Uterus (tissue), 4 donors: Measurements from ENCODE around the gene LRG1. TPM values are rescaled to one million over a fixed set of nuclear protein-coding genes. Genes with fewer than 3 reads are reported as not detected.
"Not testable (repeated sequence)": the region's sequence is repeated elsewhere in the genome, so short reads cannot be mapped to it uniquely, and the experiment has no call there.

ENCODE experiments used
- DNase-seq, 2 donors: peaks; one replicate each; pipeline ENCODE4 v3.0.0-alpha.2; 2019 to 2020
- H3K27ac ChIP-seq, 2 donors: fragments of 200-600 bp; sonication (generic); 1 replicate in 1 of 2; 2 replicates in 1 of 2; pipeline ENCODE4 v1.5.1; 2016 to 2018
- H3K27me3 ChIP-seq, 2 donors: fragments of 200-600 bp; sonication (generic); one replicate each; pipeline ENCODE4 v1.5.1; 2018 to 2019; ENCODE audit warnings: control low read depth in 1 of 2
- H3K36me3 ChIP-seq, 2 donors: fragments of 200-600 bp; sonication (generic); one replicate each; pipeline ENCODE4 v1.5.1; 2019; ENCODE audit warnings: control low read depth in 1 of 2
- H3K4me1 ChIP-seq, 2 donors: fragments of 200-600 bp; sonication (generic); one replicate each; pipeline ENCODE4 v1.5.1; 2018 to 2019; ENCODE audit warnings: control low read depth in 1 of 2
- H3K4me3 ChIP-seq, 2 donors: fragments of 200-600 bp; sonication (generic); 1 replicate in 1 of 2; 2 replicates in 1 of 2; pipeline ENCODE4 v1.5.1; 2018 to 2019; ENCODE audit warnings: mild to moderate bottlenecking in 1 of 2
- H3K9me3 ChIP-seq, 2 donors: fragments of 200-600 bp; sonication (generic); one replicate each; pipeline ENCODE4 v1.5.1; 2019; ENCODE audit warnings: control low read depth in 1 of 2
- CTCF ChIP-seq, 4 experiments: fragments of 200-600 bp in 2 of 4; fragments of 450-650 bp in 2 of 4; sonication (generic) in 2 of 4; IDR thresholded peaks; one replicate each; pipeline ENCODE4 v1.5.1; 2016 to 2019; ENCODE audit warnings: antibody characterized with exemption in 4 of 4, mild to moderate bottlenecking in 2 of 4, moderate library complexity in 1 of 4
- POLR2A ChIP-seq, 2 donors: fragments of 450-650 bp; IDR thresholded peaks; one replicate each; pipeline ENCODE4 v1.6.1; 2016; ENCODE audit warnings: antibody characterized with exemption in 2 of 2, mild to moderate bottlenecking in 1 of 2, moderate library complexity in 1 of 2
- intact Hi-C: fragments of 100-400 bp; cut with DNase I; formaldehyde crosslinking; loops from one replicate; pipeline ENCODE4 v1.15.1; 2023; ENCODE audit warnings: low total_unique reads
- total RNA-seq, 4 donors: library from RNA; depleted of rRNA in 3 of 4; stranded (reverse); fragments of >200 nt in 3 of 4; gene quantifications; one replicate each; pipeline versions ENCODE4 v1.1.0 to v1.2.4, GENCODE V29; 2014 to 2023
- donor health status: DM: yes; HTN: yes; CAD: no.

LRG1 gene
- total RNA-seq, 4 donors from 2014 or later, result 0.59 to 1.1 (median 1.1) TPM; not detected in 1

- H3K36me3 ChIP-seq, result no peaks in the 10 kb centered on the region
- TF ChIP-seq CTCF (IDR thresholded peaks at IDR 0.05) (no peak), POLR2A (IDR thresholded peaks at IDR 0.05) (no peak)
- H3K27ac ChIP-seq, result no peak overlapping the region
- intact Hi-C loops, result no loop called here
- no peak for DNase-seq
- no peaks in the 10 kb centered on the region for H3K4me1 ChIP-seq
- no peak overlapping the region for H3K4me3 ChIP-seq
- H3K27me3 ChIP-seq, result no peaks in the 10 kb centered on the region
- no peaks in the 10 kb centered on the region for H3K9me3 ChIP-seq
Observed at GRCh38 chr19:4531562-4532165, 8.2 kb downstream of the LRG1 start.

DNA sequence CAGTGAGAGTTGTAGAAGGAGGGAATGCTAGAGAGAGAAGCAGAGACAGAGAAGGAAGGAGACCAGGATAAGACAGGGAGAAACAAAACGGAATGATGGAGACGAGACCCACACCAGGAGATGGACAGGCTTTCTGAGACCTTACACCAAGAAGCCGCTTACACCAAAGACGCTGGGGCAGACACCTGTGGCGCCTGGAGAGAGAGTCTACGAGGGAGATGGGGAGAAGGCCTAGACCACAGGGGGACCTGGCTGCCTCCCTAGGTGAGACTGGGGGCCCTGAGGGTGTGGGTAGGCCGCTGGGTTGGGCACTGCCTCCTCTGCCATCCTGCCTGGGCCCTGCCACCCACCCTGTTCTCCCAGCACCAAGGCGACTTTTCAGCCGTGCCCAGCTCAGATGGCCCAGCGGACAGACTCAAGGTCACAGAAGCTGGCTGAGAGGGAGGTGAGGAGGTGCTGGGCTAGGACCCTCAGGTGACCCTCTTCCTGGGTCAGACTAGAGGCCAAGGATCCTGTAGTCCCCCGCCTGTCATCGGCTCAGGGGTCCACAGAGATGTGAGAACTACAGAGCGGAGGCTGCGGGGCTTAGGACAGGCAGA lies 9.8 kb downstream of the LRG1 start:
- H3K27me3 ChIP-seq, result no peaks in the 10 kb centered on the region
- H3K4me3 ChIP-seq, result no peak overlapping the region
- H3K27ac ChIP-seq, result no peak overlapping the region
- TF ChIP-seq POLR2A (IDR thresholded peaks at IDR 0.05) (no peak), CTCF (IDR thresholded peaks at IDR 0.05) (no peak)
- DNase-seq, result no peak
- no peaks in the 10 kb centered on the region for H3K36me3 ChIP-seq
- no peaks in the 10 kb centered on the region for H3K4me1 ChIP-seq
- no peaks in the 10 kb centered on the region for H3K9me3 ChIP-seq
- intact Hi-C loops, result no loop called here

GRCh38 chr19:4528843-4529242 lies 11.0 kb downstream of the LRG1 start:
- H3K36me3 ChIP-seq, result no peaks in the 10 kb centered on the region
- no peak for TF ChIP-seq POLR2A (IDR thresholded peaks at IDR 0.05)
- no peak for TF ChIP-seq CTCF (IDR thresholded peaks at IDR 0.05)
- intact Hi-C loops, result no loop called here
- no peaks in the 10 kb centered on the region for H3K9me3 ChIP-seq
- DNase-seq, result no peak
- H3K4me3 ChIP-seq, result no peak overlapping the region
- H3K4me1 ChIP-seq, result no peaks in the 10 kb centered on the region
- H3K27me3 ChIP-seq, result no peaks in the 10 kb centered on the region
- H3K27ac ChIP-seq, result no peak overlapping the region

DNA sequence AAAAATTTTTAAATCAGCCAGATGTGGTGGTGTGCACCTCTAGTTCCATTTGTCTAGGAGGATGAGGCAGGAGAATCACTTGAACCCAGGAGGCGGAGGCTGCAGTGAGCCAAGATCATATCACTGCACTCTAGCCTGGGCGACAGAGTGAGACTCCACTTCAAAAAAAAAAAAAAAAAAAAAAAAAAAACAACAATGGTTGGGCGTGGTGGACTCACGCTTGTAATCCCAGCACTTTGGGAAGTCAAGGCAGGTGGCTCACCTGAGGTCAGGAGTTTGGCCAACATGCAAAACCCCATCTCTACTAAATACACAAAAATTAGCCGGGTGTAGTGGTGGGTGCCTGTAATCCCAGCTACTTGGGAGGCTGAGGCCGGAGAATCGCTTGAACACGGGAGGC lies 12.5 kb downstream of the LRG1 start:
- intact Hi-C loops, DNase-seq, H3K27ac ChIP-seq, H3K36me3 ChIP-seq, H3K27me3 ChIP-seq, H3K4me1 ChIP-seq, H3K4me3 ChIP-seq, H3K9me3 ChIP-seq: not testable (repeated sequence)

GRCh38 chr19:4525563-4526002 lies 14.3 kb downstream of the LRG1 start:
- intact Hi-C loops, result no loop called here

More at GRCh38 chr19:4525563-4526002, 14.3 kb downstream of the LRG1 start:
- no peak for DNase-seq
- no peaks in the 10 kb centered on the region for H3K4me1 ChIP-seq
- no peaks in the 10 kb centered on the region for H3K9me3 ChIP-seq
- no peak for TF ChIP-seq CTCF (IDR thresholded peaks at IDR 0.05)
- TF ChIP-seq POLR2A (IDR thresholded peaks at IDR 0.05), result no peak
- H3K27me3 ChIP-seq, result no peaks in the 10 kb centered on the region
- no peak overlapping the region for H3K27ac ChIP-seq
- no peaks in the 10 kb centered on the region for H3K36me3 ChIP-seq
- H3K4me3 ChIP-seq, result no peak overlapping the region
